ENCODE data around the gene XIRP1. TPM values are rescaled to one million over a fixed set of nuclear protein-coding genes. Genes with fewer than 3 reads are reported as not detected.

The XIRP1 gene
- total and polyA plus RNA-seq, 2 experiments from 2014 or later = not detected

GRCh38 chr3:39210078-39210477, 17.7 kb upstream of the XIRP1 start:
- no peaks in the 10 kb centered on the region for H3K36me3 Mint-ChIP-seq (ENCODE audit: low read depth)
- H3K27ac Mint-ChIP-seq = no peak overlapping the region

More at GRCh38 chr3:39210078-39210477, 17.7 kb upstream of the XIRP1 start:
- Histone ChIP-seq H3K27me3 (ENCODE audit: insufficient read depth) (no peaks in the 10 kb centered on the region), H3K4me3 (no peak overlapping the region), H3K27ac (ENCODE audit: low read depth) (no peak overlapping the region), H3F3A (replicated peaks; ENCODE audit: low read depth) (no peaks in the 10 kb centered on the region), H3K9me2 (ENCODE audit: insufficient read depth) (no peaks in the 10 kb centered on the region; the same call in 1 of the 2 replicates), H4K20me1 (replicated peaks; ENCODE audit: insufficient read depth) (no peaks in the 10 kb centered on the region), H3K36me3 (ENCODE audit: insufficient read depth) (no peaks in the 10 kb centered on the region), H3K4me2 (no peak overlapping the region), H2AFZ (no peak overlapping the region), H3K4me1 (ENCODE audit: insufficient read depth) (peaks cover 28% of the 10 kb centered on the region), H3K79me2 (replicated peaks; ENCODE audit: insufficient read depth) (no peaks in the 10 kb centered on the region)
- Mint-ChIP-seq H3K4me1 (peaks cover 30% of the 10 kb centered on the region), H3K27me3 (ENCODE audit: insufficient read depth, low read depth, poor library complexity) (peaks cover 1% of the 10 kb centered on the region), H3K9me3 (peaks cover 3% of the 10 kb centered on the region; the same call in 2 of the 3 replicates), H3K4me3 (no peak overlapping the region)
- ATAC-seq = no peak
- TF ChIP-seq ZNF331 (CRISPR knock-in tag; IDR thresholded peaks at IDR 0.05; ENCODE audit: low read depth) (no peak), STAT1 (IDR thresholded peaks at IDR 0.05; ENCODE audit: unreplicated experiment) (no peak), NANOG (IDR thresholded peaks at IDR 0.05; ENCODE audit: borderline replicate concordance) (no peak), ZNF462 (CRISPR knock-in tag; IDR thresholded peaks at IDR 0.05) (no peak), POLR2AphosphoS5 (IDR thresholded peaks at IDR 0.05; ENCODE audit: low read depth) (no peak), JUNB (IDR thresholded peaks at IDR 0.05; ENCODE audit: unreplicated experiment) (no peak)
- no peak for DNase-seq (ENCODE audit: low spot score)

Measured in GM23338 (cell line).